Measurements from ENCODE around the gene DYSF.
"Not testable (repeated sequence)": the region's sequence is repeated elsewhere in the genome, so short reads cannot be mapped to it uniquely, and the experiment has no call there.

The DYSF gene

GRCh38 chr2:71474116-71474743 lies 20.9 kb downstream of the DYSF start:
- no peak for DNase-seq

GRCh38 chr2:71474744-71475397 lies 21.5 kb downstream of the DYSF start:
- DNase-seq, result no peak

- no peak for DNase-seq
These were observed 23.1 kb downstream of the DYSF start for GRCh38 chr2:71476495-71476894.

GRCh38 chr2:71477231-71477691 lies 23.9 kb downstream of the DYSF start:
- DNase-seq, result no peak

- no peak for DNase-seq
These were observed 25.4 kb downstream of the DYSF start for GRCh38 chr2:71478806-71479205.

- no peak for DNase-seq
These were observed 25.9 kb downstream of the DYSF start for GRCh38 chr2:71479261-71479660.

- DNase-seq, result no peak
These were observed 27.8 kb downstream of the DYSF start for GRCh38 chr2:71481111-71481510.

- DNase-seq, result no peak
These were observed 28.7 kb downstream of the DYSF start for GRCh38 chr2:71482055-71482454.

- DNase-seq, result no peak
These were observed 29.9 kb downstream of the DYSF start for GRCh38 chr2:71483246-71483645.

- no peak for DNase-seq
These were observed 31.0 kb downstream of the DYSF start for GRCh38 chr2:71484354-71484753.

GRCh38 chr2:71486881-71487640 lies 33.7 kb downstream of the DYSF start:
- no peak for DNase-seq

- not testable (repeated sequence) for DNase-seq
These were observed 38.2 kb downstream of the DYSF start for GRCh38 chr2:71491551-71491950.

- no peak for DNase-seq
These were observed 38.8 kb downstream of the DYSF start for GRCh38 chr2:71492112-71492511.

GRCh38 chr2:71494091-71494490 lies 40.7 kb downstream of the DYSF start:
- no peak for DNase-seq

- DNase-seq, result no peak
These were observed 41.3 kb downstream of the DYSF start for GRCh38 chr2:71494523-71495155.

GRCh38 chr2:71496156-71496770 lies 42.9 kb downstream of the DYSF start:
- DNase-seq, result no peak

GRCh38 chr2:71498261-71498701 lies 44.9 kb downstream of the DYSF start:
- DNase-seq, result no peak

- no peak for DNase-seq
These were observed 46.3 kb downstream of the DYSF start for GRCh38 chr2:71499691-71500090.

- DNase-seq, result no peak
These were observed 47.2 kb downstream of the DYSF start for GRCh38 chr2:71500426-71501079.

- DNase-seq, result no peak
These were observed 49.8 kb downstream of the DYSF start for GRCh38 chr2:71502941-71503738.

- no peak for DNase-seq
These were observed 50.5 kb downstream of the DYSF start for GRCh38 chr2:71503837-71504236.

GRCh38 chr2:71504611-71505010 lies 51.2 kb downstream of the DYSF start:
- DNase-seq, result no peak

All from DMS79 (cell line).